GM12878 (cell line): Measurements from ENCODE around the gene TAF11L5. TPM values are rescaled to one million over a fixed set of nuclear protein-coding genes. Genes with fewer than 3 reads are reported as not detected.

ENCODE experiments used
- ATAC-seq: fragments of 200-7000 bp; cut with Tn5 transposase; 3 replicates; pipeline ENCODE4 v1.9.1; 2020; ENCODE audit warnings: mild to moderate bottlenecking, moderate library complexity
- BruUV-seq: library from RNA; stranded (reverse); fragments of 400-500 nt; replicated peaks from 2 replicates; lab custom pipeline; 2021; lab: Mats Ljungman, UMichigan
- CTCF ChIA-PET: fragments of 300-600 bp; sonication (Branson Sonifier 250); formaldehyde crosslinking; extraction: SDS; loops from one replicate; lab custom pipeline; 2021; ENCODE audit warnings: inconsistent platforms; lab: Yijun Ruan, JAX
- POLR2A ChIA-PET: fragments of 350-600 bp; formaldehyde crosslinking; extraction: SDS; loops from one replicate; lab custom pipeline; 2021; ENCODE audit warnings: inconsistent platforms; lab: Charles Lee
- RAD21 ChIA-PET: fragments of 300-600 bp; sonication (Branson Sonifier 250); formaldehyde crosslinking; loops from one replicate; lab custom pipeline; 2023; ENCODE audit warnings: antibody characterized with exemption; ENCODE audit not compliant: unreplicated experiment; lab: Charles Lee
- SMC1A ChIA-PET: fragments of 300-600 bp; sonication (Branson Sonifier 250); formaldehyde crosslinking; loops from one replicate; lab custom pipeline; 2023; ENCODE audit not compliant: unreplicated experiment, uncharacterized antibody; lab: Charles Lee
- DNase-seq: peaks from one replicate; pipeline ENCODE4 v3.0.0-alpha.2; 2011; ENCODE audit warnings: low read depth, low spot score
- FAIRE-seq: peaks from 3 replicates; lab custom pipeline; 2011; peaks lifted over from hg19 to GRCh38; lab: Jason Lieb, UNC
- H2AFZ ChIP-seq: 2 replicates; pipeline ENCODE4 v1.6.0; 2011; ENCODE audit warnings: low read depth, low read length, control low read depth; ENCODE audit not compliant: control insufficient read depth
- H3K27ac ChIP-seq: 2 replicates; pipeline ENCODE4 v1.5.1; 2011; ENCODE audit warnings: control low read depth; ENCODE audit not compliant: control insufficient read depth, insufficient read depth
- H3K27me3 ChIP-seq, 2 experiments: replicated peaks in 1 of 2; 2 replicates each; pipeline versions ENCODE4 v1.6.0 to v1.6.1; 2011; ENCODE audit warnings: low read length in 1 of 2; ENCODE audit not compliant: control insufficient read depth in 2 of 2, insufficient read depth in 2 of 2
- H3K36me3 ChIP-seq, 2 experiments: 2 replicates each; pipeline ENCODE4 v1.5.1; 2011; ENCODE audit warnings: low read length in 1 of 2; ENCODE audit not compliant: control insufficient read depth in 2 of 2, insufficient read depth in 2 of 2
- H3K4me1 ChIP-seq: 2 replicates; pipeline ENCODE4 v1.6.1; 2011; ENCODE audit warnings: mild to moderate bottlenecking, low read length, moderate library complexity, mixed read lengths; ENCODE audit not compliant: control insufficient read depth, insufficient read depth
- H3K4me2 ChIP-seq: 2 replicates; pipeline ENCODE4 v1.6.0; 2011; ENCODE audit warnings: control low read depth; ENCODE audit not compliant: control insufficient read depth, insufficient read depth
- H3K4me3 ChIP-seq: fragments of 200-600 bp; sonication (generic); 2 replicates; pipeline ENCODE4 v1.5.1; 2016
- H3K79me2 ChIP-seq: 2 replicates; pipeline ENCODE4 v1.6.0; 2011; ENCODE audit warnings: low read length; ENCODE audit not compliant: control insufficient read depth, insufficient read depth
- H3K9ac ChIP-seq: 2 replicates; pipeline ENCODE4 v1.8.0; 2011; ENCODE audit warnings: low read length, control low read depth, mixed read lengths; ENCODE audit not compliant: control insufficient read depth, insufficient read depth
- H3K9me3 ChIP-seq: replicated peaks from 3 replicates; pipeline ENCODE4 v1.5.1; 2011; ENCODE audit warnings: mild to moderate bottlenecking, low read length; ENCODE audit not compliant: control insufficient read depth, insufficient read depth
- H4K20me1 ChIP-seq: 2 replicates; pipeline ENCODE4 v1.6.0; 2011; ENCODE audit not compliant: control insufficient read depth, insufficient read depth
- ASH2L ChIP-seq: fragments of 300-600, 200-600 bp; sonication (generic); IDR thresholded peaks from 2 replicates; pipeline ENCODE4 v1.6.1; 2017; ENCODE audit warnings: low read depth, mild to moderate bottlenecking, borderline replicate concordance
- CEBPZ ChIP-seq: fragments of 150-350 bp; IDR thresholded peaks from 2 replicates; pipeline ENCODE4 v1.6.1; 2016; ENCODE audit warnings: low read depth, low read length
- GATAD2B ChIP-seq: fragments of 450-650 bp; conservative IDR thresholded peaks from 2 replicates; pipeline ENCODE4 v1.6.1; 2017; ENCODE audit warnings: low read depth, mild to moderate bottlenecking, moderate library complexity
- IRF3 ChIP-seq: fragments of 450-650 bp; IDR thresholded peaks from 2 replicates; pipeline ENCODE4 v1.6.1; 2014; ENCODE audit warnings: mild to moderate bottlenecking
- LARP7 ChIP-seq: fragments of 450-650 bp; IDR thresholded peaks from 2 replicates; pipeline ENCODE4 v1.6.1; 2017; ENCODE audit warnings: mild to moderate bottlenecking
- MEF2B ChIP-seq: fragments of 450-650 bp; IDR thresholded peaks from 2 replicates; pipeline ENCODE4 v1.6.1; 2018; ENCODE audit warnings: mild to moderate bottlenecking, moderate library complexity; ENCODE audit not compliant: partially characterized antibody, poor library complexity, severe bottlenecking
- SRF ChIP-seq, 2 experiments: IDR thresholded peaks; 2 replicates each; pipeline ENCODE4 v1.6.1; 2011; ENCODE audit warnings: low read depth in 2 of 2, low read length in 2 of 2, mild to moderate bottlenecking in 1 of 2, moderate library complexity in 1 of 2
- TCF3 ChIP-seq: IDR thresholded peaks from 2 replicates; pipeline ENCODE4 v1.6.1; 2012; ENCODE audit warnings: low read depth, mild to moderate bottlenecking, low read length, borderline replicate concordance; ENCODE audit not compliant: insufficient read depth
- ZNF217 ChIP-seq: fragments of 450-650 bp; IDR thresholded peaks from 2 replicates; pipeline ENCODE4 v1.6.1; 2017; ENCODE audit warnings: antibody characterized with exemption, mild to moderate bottlenecking
- ZNF384 ChIP-seq: IDR thresholded peaks from 2 replicates; pipeline ENCODE4 v1.6.1; 2012; ENCODE audit warnings: low read depth, mild to moderate bottlenecking, low read length, improper control_type of control experiment, borderline replicate concordance
- WGBS: methylation state at CpG from one replicate; pipeline ENCODE4 v1.1.6; 2016; ENCODE audit warnings: low lambda C conversion rate; ENCODE audit not compliant: insufficient replicate concordance, insufficient coverage; ENCODE audit errors: missing lambda C conversion rate; 5-methylcytosine and 5-hydroxymethylcytosine counted together
- in situ Hi-C: fragments of 300-500 bp; cut with MboI; formaldehyde crosslinking; loops from 9 replicates; pipeline ENCODE4 v1.14.3; 2018; ENCODE audit warnings: mixed read lengths
- intact Hi-C: fragments of 100-400 bp; cut with micrococcal nuclease; formaldehyde crosslinking; loops from one replicate; pipeline ENCODE4 v1.14.2; 2022; ENCODE audit not compliant: unreplicated experiment
- polyA plus RNA-seq, 11 experiments: library from polyadenylated mRNA; depleted of rRNA in 4 of 11; unstranded in 6 of 11; stranded (reverse) in 5 of 11; fragments of >200 nt; fragmentation: Nextera tagmentation in 4 of 11; fragmentation: Illumina TruSeq in 1 of 11; extraction: Ambion mirVana in 4 of 11; extraction: Trizol in 1 of 11; gene quantifications; 1 replicate in 1 of 11; 2 replicates in 10 of 11; pipeline versions ENCODE4 v1.2.1 to v1.2.3, GENCODE V29; 2011 to 2016; ENCODE audit warnings: inconsistent platforms in 2 of 11, missing spikeins in 2 of 11, low read depth in 1 of 11
- total RNA-seq, 4 experiments: library from RNA; depleted of rRNA in 3 of 4; stranded (reverse); fragments of >200 nt in 3 of 4; fragmentation: Illumina TruSeq in 1 of 4; extraction: Trizol in 1 of 4; gene quantifications; 2 replicates each; pipeline versions ENCODE4 v1.2.1 to v1.2.3, GENCODE V29; 2013 to 2021
- TF ChIP-seq, protein P1 (sequence below): IDR thresholded peaks from 2 replicates; pipeline ENCODE4 v1.6.1; 2011; ENCODE audit warnings: borderline replicate concordance, low read depth, mild to moderate bottlenecking, moderate library complexity, low read length; ENCODE audit not compliant: insufficient read depth, poor library complexity, severe bottlenecking
- TF ChIP-seq, protein P2 (sequence below): fragments of 450-650 bp; IDR thresholded peaks from 2 replicates; pipeline ENCODE4 v1.6.1; 2017; ENCODE audit warnings: borderline replicate concordance

Gene TAF11L5
- total and polyA plus RNA-seq, 10 of the 15 experiments (the other 5 are each of a cell fraction or from before 2014, with no cell fraction given) = not detected

DNA sequence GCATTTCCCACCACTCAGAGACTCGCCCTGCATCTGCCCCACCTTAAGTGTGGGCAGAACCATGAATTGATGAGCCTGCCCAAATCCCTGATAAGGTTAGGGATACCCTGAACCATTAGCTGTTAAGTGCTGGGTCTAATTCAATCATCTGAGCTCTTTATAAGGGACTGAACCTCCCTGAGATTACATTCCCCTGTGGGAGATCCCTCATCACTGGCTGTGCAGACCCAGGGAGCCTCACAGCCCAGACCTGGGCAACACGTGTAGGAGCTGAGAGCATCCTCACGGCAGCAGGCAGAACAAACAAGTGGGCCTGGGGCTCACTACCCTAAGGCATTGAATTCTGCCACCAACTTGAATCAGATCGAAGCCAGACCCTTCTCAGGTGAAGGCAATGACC, 27.6 kb upstream of the TAF11L5 start:
- H3K79me2 ChIP-seq = no peaks in the 10 kb centered on the region
- WGBS = 23% methylated on average over 4 of the region's 4 CpGs
- no peaks in the 10 kb centered on the region for H3K9me3 ChIP-seq
- ChIA-PET SMC1A (no interaction called here), POLR2A (no interaction called here), CTCF (no interaction called here), RAD21 (interaction anchor here (2.0 kb wide), 1 partner anchor 282 kb away, joined by 5 read pairs; no protein-coding TSS in a partner anchor)
- H3K27ac ChIP-seq = no peak overlapping the region
- H3K4me2 ChIP-seq = no peak overlapping the region
- intact Hi-C loops (no loop called here), in situ Hi-C loops (no loop called here)
- H3K36me3 ChIP-seq = no peaks in the 10 kb centered on the region
- H3K9ac ChIP-seq = no peak overlapping the region
- DNase-seq = no peak
- no peaks in the 10 kb centered on the region for H3K27me3 ChIP-seq
- H3K4me1 ChIP-seq = no peaks in the 10 kb centered on the region
- H4K20me1 ChIP-seq = no peaks in the 10 kb centered on the region
- no TSS peak for BruUV-seq
- ATAC-seq = no peak
- H3K4me3 ChIP-seq = no peak overlapping the region
- FAIRE-seq = no peak
- H2AFZ ChIP-seq = no peak overlapping the region
- no peak for TF ChIP-seq ZNF217
- no peak for TF ChIP-seq SRF (IDR thresholded peaks at IDR 0.05; ENCODE audit: low read depth in 2 of 2, low read length in 2 of 2)
- no peak for TF ChIP-seq CEBPZ
- TF ChIP-seq, protein P1, sequence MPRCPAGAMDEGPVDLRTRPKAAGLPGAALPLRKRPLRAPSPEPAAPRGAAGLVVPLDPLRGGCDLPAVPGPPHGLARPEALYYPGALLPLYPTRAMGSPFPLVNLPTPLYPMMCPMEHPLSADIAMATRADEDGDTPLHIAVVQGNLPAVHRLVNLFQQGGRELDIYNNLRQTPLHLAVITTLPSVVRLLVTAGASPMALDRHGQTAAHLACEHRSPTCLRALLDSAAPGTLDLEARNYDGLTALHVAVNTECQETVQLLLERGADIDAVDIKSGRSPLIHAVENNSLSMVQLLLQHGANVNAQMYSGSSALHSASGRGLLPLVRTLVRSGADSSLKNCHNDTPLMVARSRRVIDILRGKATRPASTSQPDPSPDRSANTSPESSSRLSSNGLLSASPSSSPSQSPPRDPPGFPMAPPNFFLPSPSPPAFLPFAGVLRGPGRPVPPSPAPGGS = no peak
- TF ChIP-seq, protein P2, sequence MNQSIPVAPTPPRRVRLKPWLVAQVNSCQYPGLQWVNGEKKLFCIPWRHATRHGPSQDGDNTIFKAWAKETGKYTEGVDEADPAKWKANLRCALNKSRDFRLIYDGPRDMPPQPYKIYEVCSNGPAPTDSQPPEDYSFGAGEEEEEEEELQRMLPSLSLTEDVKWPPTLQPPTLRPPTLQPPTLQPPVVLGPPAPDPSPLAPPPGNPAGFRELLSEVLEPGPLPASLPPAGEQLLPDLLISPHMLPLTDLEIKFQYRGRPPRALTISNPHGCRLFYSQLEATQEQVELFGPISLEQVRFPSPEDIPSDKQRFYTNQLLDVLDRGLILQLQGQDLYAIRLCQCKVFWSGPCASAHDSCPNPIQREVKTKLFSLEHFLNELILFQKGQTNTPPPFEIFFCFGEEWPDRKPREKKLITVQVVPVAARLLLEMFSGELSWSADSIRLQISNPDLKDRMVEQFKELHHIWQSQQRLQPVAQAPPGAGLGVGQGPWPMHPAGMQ = no peak
- no peak for TF ChIP-seq MEF2B
- no peak for TF ChIP-seq TCF3
- TF ChIP-seq GATAD2B = no peak
- no peak for TF ChIP-seq LARP7
- TF ChIP-seq ZNF384 = no peak
- no peak for TF ChIP-seq IRF3
- TF ChIP-seq ASH2L = no peak
- TF ChIP-seq, all 136 proteins: peak for 0
